ENCODE results near the gene GSS.

GSS gene

DNA sequence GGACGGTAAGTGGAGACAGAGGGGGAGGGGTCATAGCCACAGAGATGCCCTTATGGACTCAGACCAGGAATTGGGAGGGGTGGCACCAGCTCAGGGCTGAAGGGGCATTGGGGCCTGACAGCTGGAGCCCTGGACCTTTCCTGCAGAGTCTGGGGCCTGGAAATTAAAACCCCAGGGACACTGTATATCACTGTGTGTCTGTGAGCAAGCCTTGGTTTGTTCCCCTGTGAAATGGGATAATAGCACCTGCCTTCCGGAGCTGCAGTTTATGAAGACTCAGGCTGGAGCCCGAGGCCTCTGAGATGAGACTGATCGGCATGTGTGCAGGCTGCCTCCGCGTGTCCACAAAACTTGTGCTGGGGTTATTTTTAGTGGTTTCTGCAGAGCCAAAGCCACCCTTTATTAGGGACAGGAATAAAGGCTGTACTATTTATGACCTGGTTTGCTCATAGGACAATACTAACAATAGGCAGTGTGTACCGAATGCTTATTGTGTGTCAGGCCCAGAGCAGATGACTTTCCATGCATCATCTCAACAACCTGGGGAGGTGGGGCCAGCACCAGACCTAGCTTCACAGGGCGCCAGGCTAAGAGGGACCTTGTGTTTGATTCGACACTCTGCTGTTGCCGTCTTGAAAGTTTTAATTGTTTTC lies 22.6 kb upstream of the GSS start:
- DNase-seq (ENCODE audit: low read depth): no peak

DNA sequence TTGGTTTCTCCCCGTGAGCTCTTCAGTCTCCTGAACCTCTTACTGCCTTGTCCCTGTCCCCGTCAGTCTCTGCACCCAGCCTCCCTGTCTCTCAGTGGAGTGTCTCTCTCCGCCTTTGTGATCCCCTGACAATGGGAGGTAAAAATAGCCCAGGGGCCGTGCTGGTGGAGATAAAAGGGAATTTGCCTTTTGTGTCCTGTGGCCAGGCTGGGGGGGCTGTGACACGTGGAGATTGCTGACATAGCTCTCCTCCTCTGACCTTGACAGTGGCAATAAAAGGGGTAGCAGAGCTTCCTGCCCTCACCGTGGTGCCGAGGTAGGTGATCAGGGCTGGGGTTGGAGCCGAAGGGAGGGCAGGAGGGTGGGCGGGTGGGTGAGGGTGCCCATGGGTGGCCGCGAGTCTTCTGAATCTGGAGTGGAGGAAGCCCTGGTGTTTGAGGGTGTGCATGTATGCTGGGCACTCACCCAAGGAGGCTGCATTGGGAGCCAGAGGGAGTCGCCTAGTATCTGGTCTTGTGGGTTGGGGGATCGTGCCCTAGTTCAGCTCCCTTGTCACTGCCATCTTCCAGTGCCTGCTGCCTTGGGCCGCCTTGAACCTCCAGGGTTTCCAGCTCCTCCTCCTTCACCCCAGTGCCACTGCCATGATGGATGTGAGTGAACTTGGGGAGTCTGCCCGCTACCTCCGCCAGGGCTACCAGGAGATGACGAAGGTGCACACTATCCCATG lies 21.9 kb upstream of the GSS start:
- DNase-seq (ENCODE audit: low read depth): no peak

DNA sequence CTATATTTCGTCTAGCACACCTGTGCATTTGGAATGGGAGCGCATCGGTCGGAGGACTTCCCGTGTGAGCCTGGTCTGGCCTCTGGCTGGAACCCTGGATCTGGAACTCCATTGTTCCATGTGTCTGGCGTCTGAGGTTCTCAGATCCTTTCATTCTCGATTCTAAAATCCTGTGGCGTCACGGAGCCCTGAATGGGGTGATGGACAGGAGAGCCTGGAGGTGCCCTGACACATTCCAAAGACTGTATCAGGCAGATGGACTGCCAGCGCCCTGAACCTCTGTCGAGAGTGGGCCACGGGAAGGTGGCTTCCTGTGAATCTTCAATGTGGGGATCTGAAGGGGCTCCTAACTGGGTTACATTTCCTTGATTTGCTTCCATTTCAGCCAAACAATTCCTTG lies 20.7 kb upstream of the GSS start:
- DNase-seq (ENCODE audit: low read depth): no peak

DNA sequence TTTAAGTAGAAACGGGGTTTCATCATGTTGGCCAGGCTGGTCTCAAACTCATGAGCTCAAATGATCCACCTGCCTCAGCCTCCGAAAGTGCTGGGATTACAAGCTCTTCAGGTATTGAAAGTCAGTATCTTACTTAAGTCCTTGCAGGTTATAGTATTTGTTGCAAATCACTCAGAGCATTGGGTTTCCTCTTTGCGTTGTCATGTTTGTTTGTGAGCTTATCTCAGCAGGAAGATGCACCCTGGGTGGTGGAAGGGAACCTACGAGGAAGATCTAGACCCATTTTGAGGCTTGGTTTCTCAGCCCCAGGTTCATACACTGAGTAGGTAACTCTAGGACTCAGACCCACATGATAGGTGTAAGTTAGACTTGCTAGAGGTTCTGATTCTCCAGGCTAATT lies 18.6 kb upstream of the GSS start:
- DNase-seq (ENCODE audit: low read depth): no peak

DNA sequence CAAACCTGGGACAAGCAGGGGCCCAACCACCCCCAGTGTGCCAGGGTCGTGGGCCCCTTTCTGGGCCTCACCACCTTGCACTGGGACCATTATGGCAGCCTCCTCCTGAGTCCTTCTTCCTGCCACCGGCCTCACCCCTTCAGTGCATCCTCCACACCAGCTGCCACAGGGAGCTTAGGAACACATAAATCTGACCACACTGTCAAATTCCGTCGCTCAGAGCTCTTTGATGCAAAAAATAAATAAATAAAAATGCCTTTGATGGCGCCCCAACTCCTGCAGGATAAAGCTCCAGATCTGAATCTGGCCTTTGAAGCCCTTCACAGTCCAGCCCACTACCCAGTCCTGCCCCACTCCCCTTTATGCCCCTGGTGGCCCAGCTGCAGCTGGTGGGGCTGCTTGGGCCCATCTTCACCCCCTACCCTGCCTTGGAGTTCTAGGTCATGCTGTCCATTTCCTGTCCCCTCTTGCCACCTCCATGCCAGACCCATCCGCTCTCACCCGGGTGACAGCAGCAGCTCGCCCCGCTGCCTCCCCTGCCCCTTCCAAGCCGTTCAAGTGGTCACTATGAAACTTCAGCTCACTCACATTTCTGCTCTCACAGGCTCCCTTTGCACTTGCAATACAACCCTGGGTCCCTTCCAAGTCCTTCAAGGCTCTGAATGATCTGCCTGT lies 16.1 kb upstream of the GSS start:
- no peak for DNase-seq (ENCODE audit: low read depth)

DNA sequence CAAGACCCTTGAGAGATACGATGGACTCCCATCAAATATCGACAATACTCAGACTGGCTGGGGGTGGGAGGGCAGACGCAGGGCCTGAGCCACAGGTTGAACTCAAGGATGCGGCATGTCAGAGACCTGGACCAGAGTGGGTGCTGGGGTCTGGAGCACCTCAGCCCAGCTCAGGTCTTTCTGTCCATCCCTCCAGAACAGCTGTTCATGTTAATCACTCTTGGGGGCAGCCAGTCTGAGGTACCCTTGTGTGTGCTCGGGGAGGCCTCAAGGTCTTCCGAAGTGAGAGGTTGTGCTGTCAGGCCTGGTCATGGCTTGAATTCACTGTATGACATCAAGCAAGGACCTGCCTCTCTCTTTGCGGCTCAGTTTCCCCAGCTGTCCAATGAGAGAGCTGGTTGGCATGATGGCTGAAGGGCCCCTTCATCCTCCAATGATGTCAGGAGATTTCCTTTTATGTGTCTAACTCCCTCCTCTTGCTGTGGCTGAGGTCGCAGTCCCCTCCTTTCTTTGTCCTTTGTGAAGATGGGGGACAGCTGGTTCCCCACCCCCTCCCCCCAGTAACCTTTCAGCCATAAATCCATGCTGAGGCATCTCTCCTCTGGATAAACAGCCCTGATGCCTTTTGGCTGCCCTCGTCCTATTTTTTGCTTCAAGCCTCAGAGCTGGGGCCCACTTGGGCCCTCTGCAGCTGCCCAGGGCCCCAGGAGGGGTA lies 15.4 kb upstream of the GSS start:
- DNase-seq (ENCODE audit: low read depth): no peak

DNA sequence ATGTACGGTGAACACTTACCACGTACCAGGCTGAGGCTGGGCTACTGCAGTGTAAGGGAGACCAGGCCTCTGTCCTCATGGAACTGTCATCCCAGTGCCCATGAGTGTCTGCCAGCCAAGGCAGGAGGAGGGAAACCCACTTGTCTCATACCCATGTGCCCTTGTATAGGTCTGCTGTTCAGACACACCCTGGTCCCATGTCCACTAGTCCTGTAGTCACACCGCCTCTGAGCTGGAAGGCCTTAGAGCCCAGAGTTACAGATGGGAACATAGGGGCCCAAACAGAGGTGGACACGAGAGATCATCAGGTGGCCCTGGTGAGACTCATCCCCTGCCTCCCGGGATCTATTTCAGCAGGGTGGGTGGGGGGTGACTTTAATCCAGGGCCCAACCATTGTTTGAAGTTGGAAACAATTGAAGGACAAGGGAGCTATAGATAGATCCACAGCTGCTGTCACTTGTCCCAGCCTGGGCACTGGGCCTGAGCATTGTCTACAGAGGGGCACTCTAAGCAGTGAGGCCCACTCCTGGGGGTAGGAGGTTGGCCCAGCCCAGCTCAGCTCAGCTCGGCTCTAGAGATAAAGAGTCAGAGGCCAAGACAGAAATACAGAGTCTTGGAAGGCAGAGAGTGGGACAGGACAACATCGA lies 14.7 kb upstream of the GSS start:
- DNase-seq (ENCODE audit: low read depth): no peak

DNA sequence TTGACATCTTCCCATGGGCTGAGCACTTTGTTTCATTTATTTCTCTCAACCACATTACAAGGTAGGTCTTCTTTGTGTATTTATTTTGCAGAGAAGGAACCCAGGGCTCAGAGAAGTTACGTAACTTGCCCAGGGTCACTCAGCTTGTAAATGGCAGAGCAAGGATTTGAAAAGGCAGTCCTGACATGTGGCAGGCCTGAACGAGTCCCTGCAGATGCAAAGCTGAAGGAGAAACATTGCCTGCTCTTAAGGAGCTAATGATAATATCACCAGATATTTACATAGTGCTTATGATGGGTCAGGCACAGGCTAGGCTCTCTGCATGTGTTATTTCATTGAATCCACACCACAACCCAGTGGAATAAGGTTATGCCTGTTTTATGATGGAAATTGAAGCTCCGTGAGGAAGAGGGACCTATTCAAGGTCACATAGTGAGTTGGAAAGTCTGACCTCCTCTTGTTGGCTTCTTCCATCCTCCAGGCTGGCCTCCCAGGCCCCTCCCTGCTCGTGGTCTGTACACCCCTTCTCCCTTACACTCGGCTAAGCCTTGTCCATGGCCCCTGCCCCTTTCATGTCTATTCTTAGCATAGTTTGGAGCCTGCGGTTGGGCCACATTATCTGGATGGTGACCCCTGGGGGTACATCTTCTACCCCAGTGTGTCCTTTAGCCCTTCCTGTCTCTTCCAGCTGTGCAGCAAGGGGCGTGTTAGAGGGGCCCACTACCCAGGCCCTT lies 12.6 kb upstream of the GSS start:
- no peak for DNase-seq (ENCODE audit: low read depth)

DNA sequence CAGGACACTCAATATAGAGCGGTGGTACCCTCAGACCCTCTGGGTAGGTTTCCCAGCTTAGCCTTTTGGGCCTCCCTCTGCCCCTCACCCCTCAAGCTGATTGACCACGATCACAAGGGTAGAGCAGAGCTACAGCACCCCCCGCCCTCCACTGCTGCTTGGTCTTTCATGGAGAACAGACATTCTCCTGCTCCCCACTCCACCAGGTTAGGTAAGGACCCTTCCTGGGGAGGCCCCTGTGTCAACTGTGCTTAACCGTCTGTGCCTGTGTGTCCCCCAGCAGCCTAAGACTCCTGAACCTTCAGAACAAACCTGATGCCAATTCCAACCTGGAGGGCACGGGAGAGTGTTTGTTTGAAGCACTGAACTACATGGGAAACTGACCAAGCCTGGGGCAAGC lies 11.8 kb upstream of the GSS start:
- no peak for DNase-seq (ENCODE audit: low read depth)

DNA sequence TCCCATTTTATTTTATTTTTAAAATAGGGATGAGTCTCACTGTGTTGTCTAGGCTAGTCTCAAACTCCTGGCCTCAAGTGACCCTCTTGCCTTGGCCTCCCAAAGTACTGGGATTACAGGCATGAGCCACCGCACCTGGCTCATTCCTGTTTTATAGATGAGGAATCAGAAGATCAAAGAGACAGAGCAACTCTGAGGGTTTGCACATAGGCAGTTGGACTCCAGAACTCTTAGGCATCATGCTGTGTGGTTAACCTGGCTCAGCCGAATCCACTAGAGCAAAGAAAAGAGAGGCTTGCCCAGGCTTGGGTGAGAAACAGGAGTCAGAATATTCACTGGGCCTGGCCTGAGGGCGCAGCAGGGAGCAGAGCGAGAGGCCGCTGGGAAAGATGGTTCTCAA lies 9.4 kb upstream of the GSS start:
- DNase-seq (ENCODE audit: low read depth): no peak

DNA sequence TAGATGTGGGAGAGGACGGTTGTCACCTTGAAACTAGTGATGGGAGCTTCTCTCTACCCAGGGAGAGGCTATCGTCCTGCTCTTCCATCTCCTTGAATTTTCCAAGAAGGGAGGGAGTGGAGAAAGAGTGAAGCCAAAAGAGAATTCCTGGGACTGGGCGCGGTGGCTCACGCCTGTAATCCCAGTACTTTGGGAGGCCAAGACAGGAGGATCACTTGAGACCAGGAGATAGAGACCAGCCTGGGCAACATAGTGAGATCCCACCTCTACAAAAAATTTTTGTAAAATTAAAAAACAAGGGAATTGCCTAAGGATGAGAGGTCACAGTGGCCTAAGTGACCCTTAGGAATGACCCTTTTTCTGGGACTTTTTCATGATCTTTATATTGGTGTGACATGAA lies 8.9 kb upstream of the GSS start:
- DNase-seq (ENCODE audit: low read depth): no peak

DNA sequence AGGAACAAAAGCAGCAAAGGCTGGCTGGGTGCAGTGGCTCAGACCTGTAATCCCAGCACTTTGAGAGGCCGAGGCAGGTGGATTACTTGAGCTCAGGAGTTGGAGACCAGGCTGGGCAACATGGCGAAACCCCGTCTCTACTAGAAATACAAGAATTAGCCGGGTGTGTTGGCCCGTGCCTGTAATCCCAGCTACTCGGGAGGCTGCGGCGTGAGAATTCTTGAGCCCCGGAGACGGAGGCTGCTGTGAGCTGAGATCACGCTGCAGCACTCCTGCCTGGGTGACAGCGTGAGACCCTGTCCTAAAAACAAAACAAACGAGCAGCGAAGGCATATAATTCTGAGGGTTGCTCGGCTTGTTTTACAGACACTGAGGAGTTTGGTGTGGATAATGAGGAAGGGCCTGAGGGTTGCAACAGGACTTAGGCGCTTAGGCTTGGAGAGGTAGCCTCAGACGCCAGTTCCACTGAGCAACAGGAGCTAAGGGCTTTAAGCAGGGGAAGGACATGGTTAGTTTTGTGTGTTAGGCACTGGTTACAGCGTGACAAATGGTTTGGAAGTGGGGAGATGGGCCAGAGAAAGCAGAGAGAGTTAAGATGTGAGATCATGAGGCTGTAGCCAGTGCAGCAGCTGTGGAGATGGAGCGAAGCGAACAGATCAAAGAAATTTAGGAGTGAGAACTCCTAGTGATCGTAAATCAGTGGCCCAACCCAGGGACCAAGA lies 1.3 kb upstream of the GSS start:
- no peak for DNase-seq (ENCODE audit: low read depth)

DNA sequence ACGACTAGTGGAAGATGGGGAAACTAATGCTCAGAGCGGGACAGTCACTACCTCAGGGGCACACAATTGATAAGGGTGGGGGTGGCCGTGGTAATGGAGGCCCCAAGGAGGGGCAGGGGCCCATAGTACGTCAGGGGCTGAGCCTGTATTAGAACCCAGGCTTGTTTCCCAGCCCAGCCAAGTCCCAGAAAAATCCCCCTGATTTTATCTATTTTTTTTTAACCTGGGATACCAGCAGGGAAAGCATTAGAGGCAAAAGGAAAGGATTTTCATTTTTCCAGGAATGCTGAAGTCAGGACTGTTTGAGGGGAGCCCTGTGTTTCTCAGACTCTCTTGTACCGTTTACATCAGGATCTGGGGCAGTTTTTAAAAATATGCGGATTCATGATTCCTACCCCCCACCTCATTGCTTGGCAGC lies 444 bp upstream of the GSS start:
- no peak for DNase-seq (ENCODE audit: low read depth)

DNA sequence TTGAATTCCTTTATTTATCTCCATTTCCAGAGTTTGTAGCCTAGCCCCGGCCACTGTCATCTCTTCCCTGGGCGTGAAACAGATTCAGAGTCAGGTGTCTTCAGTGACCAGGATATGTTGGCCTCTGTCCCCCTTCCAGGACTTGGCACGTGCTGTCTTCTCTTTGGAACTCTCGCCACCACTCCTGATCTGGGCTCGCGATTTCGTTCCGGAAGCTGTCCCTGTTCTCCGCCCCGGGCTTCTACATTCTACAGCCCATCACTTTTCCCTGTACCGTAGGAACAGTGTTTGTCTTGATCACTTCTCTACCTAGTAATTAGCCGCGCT lies 739 bp downstream of the GSS start:
- DNase-seq (ENCODE audit: low read depth): peak; percentile 43

DNA sequence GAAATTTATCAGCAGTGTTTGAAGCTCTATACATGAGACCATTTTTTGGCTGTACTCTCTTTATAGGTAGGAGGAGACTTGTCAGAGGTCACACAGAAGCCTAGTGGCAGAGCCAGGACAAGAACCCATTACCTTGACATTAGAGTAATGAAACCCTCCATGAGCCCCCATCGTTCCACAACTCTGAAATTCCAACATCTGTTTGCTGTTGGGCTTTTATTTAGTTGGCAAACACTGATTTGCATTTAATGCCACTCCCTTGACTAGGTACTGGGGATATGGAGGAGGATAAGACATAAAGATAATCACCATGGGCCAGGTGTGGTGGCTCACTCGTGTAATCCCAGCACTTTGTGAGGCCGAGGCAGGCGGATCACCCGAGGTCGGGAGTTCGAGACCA lies 1.6 kb downstream of the GSS start:
- DNase-seq (ENCODE audit: low read depth): no peak

DNA sequence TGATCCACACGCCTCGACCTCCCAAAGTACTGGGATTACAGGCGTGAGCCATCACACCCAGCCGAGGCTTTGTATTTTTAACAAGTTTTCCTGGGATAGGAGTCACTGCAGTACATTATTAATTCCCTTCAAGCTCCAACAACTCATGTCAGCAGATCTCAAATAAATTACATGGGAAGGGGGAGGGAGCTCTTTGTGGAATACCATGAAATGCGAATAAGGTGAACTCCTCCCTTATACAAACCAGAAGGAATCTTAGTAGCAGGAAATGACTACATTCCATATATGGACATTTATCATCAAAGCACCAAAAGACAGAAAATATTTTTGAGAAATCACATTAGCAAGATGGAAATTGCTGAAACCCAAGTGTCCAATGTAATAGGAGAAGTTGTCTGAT lies 2.9 kb downstream of the GSS start:
- DNase-seq (ENCODE audit: low read depth): no peak

DNA sequence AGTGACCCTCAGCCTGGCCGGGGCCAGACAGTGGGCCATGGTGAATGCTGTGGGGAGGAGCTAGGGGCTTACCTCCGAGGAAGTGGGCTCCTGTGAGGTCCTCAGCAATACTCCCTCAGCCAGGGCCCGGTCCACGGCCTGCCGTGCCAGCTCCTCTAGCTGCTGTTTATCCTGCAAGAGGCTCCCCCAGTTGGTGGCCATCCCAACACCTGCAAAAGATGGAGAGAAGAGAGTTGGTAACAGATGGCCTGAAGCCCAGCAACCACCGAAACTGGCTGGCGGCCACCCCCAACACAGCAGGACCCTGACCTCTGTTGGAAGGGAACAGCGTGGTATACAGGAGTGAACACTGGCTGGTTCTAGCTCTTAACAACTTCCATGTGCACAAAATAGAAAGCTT lies 4.0 kb downstream of the GSS start:
- no peak for DNase-seq (ENCODE audit: low read depth)

DNA sequence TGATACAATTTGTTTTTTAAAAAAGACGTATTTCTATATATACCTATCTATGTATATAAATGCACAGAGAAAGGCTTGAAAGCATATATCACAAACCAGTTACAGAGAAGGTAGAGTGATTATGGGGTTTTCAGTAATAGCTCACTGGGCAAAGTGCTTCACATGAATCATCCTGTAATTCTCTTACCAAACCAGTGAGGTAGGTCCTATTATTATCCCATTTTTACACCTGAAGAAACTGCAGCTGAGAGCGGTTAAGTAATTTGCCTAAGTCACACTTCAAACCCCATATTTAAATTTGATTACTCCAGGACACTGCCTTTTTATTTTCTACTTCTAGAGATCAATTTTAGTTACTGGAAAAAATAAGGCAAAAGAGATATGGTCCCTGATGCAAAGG lies 4.4 kb downstream of the GSS start:
- DNase-seq (ENCODE audit: low read depth): no peak

DNA sequence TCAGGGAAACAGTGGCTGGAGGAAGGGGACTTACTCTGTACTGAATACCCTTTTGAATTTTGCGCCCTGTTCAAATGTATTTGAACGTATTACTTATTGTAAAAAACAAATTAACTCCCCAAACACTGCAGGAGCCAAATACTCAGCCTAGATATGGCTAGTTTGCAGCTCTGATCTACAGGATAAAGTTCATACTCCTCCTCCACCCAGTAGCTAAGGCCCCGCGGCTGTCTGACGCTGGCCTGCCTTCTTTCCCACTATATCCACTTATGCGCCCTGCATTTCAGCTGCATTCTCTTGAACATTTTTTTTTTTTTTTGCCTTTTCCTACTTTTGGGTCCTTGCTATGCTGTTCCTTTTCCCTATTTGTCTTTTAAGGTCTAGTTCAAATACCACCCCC lies 6.5 kb downstream of the GSS start:
- DNase-seq (ENCODE audit: low read depth): no peak

DNA sequence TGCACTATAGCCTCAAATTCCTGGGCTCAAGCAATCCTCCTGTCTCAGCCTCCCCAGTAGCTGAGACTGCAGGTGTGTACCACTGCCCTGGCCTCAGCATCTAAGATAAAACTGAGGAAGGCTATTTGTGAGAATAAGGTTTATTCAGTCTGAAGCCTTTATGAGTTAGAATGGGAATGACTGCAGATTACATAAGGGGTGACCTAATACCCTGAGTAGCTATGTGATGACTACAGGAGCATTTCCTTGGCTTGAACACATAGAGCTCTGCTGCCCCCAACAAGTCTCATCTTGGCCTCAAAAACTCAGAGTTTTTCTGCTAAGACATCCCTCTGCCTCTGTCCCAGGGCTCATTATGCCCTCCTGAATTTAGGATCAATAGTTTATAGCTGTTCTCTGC lies 7.6 kb downstream of the GSS start:
- peak; percentile 36 for DNase-seq (ENCODE audit: low read depth)

DNA sequence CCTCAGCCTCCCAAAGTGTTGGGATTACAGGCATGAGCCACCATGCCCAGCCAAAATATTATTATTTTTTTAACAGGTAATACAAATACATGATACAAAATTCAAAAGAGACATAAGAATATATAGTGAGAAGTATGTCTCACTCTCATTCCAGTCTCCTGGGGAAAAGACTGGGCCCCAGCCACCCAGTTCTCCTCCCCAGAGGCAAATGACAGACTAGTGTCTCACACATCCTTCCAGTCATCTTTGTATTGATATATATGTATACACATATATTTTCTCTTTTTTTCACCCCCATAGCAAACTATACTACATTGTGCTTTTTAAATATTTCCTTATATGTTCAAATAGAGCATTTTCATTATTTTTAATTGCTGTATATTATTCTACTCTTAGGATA lies 8.3 kb downstream of the GSS start:
- DNase-seq (ENCODE audit: low read depth): no peak
